Measurements from ENCODE around the gene IGSF23.
"Not testable (repeated sequence)": the region's sequence is repeated elsewhere in the genome, so short reads cannot be mapped to it uniquely, and the experiment has no call there.

Gene IGSF23

DNA sequence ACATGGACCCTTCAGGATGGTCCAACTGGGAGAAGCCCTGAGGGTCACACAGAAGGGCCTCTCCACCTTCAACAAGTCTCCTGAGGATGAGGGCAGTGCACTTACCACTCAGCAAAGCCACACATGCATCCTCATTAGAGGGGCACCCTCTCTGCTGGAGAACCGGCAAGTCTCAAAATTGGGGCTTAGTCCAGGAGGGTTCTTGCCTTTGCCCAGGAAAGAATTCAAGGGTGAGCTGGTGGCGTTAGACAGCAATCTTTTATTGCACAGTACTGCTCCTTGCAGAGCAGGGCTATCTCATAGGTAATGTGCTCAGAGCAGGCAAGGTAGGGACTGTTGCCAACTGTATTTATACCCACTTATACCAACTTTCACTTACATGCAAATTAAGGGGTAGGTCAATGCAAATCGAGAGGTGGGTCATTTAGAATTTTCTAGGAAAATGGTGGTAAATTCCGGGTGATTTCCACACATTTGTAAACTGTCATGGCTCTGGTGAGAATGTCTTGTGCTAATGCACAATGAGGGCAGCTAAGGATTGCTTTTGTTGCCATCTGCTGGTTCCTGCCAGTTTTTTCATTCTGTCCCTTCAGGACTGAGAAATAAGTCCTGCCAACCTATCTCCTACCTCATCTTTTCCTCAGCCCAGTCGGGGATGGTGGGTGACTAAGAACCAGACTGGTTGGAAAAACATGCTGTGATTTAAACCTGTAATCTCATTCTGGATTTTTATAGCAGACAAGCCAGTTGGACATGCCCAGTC, 27.8 kb upstream of the IGSF23 start:
- in situ Hi-C loops (cut with HindIII; ENCODE audit: low sequenced_read_pairs) = no loop called here

DNA sequence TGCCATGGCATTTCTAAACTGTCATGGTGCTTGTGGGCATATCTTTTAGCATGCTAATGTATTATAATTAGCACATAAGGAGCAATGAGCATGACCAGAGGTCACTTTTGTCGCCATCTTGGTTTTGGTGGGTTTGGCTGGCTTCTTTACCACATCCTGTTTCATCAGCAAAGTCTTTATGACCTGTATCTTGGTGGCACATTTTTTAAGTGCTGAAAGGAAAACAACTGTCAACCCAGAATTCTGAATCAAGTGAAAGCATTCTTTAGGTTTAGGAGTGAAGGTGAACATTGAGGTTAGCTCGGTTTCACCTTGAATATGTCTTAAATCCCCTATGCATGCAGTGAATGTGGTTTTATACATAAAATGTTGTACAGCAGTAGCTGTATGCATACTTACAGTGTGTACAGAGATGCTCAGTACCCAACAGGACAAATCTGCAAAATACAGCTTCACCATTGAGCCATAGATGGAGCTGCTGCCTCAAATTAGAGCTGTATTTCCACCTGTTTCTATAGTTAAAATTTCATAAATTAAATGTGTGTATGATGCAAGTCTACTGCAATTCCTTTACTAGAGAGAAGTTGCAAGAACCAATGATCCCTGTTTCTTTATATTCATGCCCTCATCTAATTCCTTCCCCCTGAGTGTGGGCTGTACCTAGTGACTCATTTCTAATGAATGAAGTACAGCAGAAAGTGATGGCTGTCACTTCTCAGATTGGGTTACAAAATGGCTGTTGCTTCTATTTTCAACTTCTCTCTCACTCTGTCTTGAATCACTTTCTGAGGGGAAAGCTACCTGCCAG, 25.2 kb upstream of the IGSF23 start:
- in situ Hi-C loops (cut with HindIII; ENCODE audit: low sequenced_read_pairs) = no loop called here

DNA sequence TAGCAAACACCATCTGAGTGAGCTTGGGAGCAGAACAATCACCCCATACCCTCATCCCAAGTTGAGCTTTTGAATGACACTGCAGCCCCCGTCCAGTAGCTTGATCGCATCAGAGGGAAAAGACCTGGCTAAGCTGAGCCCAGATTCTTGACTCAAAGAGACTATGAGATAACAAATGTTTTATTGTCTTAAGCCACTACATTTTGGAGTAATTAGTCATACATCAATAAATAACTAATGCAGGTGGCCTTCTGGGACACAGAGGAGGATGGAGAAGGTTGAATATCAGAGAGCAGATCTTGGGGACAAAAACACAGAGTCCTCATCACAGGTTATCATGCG, 24.6 kb upstream of the IGSF23 start:
- in situ Hi-C loops (cut with HindIII; ENCODE audit: low sequenced_read_pairs) = no loop called here

DNA sequence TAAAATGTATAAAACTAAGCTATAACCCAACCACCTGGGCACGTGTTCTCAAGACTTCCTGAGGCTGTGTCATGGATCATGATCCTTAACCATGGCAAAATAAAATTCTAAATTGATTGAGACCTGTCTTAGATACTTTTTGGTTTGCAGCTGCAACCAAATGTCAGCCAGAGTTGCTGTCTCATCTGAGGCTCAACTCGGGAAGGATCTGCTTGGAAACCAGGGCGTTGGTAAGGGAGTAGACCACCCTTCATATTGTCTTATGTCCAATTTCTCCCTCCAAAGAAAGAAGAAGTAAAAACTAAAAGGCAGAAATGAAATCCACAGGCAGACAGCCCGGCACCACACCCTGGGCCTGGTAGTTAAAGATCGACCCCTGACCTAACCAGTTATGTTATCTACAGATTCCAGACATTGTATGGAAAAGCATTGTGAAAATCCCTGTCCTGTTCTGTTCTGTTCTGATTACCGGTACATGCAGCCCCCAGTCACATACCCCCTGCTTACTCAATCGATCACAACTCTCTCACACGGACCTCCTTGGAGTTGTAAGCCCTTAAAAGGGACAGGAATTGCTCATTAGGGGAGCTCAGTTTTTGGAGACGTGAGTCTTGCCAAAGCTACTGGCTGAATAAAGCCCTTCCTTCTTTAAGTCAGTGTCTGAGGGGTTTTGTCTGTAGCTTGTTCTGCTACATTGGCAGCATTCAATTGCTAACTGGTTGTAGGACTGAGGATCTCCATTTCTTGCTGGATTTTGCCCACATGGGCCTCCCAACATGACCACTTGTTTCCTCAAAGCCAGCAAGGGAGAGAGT, 22.9 kb upstream of the IGSF23 start:
- in situ Hi-C loops (cut with HindIII; ENCODE audit: low sequenced_read_pairs) = no loop called here

DNA sequence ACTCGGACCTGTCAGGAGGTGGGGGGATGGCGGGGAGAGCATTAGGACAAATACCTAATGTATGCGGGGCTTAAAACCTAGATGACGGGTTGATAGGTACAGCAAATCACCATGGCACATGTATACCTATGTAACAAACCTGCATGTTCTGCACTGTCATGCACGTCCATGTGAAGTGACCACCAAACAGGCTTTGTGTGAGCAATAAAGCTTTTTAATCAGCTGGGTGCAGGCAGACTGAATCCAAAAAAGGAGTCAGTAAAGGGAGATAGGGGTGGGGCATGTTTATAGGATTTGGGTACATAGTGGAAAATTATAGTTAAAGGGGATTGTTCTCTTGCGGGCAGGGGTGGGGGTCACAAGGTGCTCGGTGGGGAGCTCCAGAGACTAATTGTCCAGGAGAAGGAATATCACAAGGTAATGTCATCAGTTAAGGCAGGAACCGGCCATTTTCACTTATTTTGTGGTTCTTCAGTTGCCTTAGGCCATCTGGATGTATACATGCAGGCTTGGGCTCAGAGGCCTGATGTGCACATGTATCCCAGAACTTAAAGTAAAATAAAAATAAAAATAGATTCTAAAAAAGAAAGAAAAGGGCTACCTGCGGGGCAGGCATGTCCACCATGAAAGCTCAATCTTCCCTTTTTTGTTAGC, 21.9 kb upstream of the IGSF23 start:
- in situ Hi-C loops (cut with HindIII; ENCODE audit: low sequenced_read_pairs) = not testable (repeated sequence)

DNA sequence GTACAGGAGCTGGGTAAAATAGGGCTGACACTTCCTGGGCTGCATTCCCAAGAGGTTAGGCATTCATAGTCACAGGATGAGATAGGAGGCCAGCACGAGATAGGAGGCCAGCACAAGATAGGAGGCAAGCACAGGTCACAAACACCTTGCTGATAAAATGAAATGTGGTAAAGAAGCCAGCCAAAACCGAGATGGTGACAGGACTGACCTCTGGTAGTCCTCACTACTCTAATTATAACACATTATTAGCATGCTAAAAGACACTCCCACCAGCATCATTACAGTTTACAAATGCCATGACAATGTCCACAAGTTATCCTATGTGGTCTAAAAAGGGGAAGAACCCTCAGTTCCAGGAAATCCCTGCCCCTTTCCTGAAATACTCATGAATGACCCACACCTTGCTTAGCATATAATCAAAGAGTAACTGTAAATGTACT, 20.9 kb upstream of the IGSF23 start:
- in situ Hi-C loops (cut with HindIII; ENCODE audit: low sequenced_read_pairs) = no loop called here

DNA sequence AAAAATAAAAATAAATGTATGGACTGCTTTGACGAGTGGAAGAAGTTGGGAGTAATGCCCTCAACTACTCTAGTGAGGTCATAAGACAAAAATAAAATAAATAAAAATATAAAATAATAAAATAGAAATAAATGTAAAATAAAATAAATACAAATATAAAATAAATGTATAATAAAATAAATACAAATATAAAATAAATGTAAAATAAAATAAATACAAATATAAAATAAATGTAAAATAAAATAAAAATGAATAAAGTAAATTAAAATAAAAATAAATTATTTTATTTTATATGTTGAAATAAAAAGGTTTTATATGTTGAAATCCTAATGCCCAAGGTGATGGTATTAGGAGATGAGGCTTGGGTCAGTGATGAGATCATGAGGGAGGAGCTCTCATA, 20.1 kb upstream of the IGSF23 start:
- in situ Hi-C loops (cut with HindIII; ENCODE audit: low sequenced_read_pairs) = no loop called here

DNA sequence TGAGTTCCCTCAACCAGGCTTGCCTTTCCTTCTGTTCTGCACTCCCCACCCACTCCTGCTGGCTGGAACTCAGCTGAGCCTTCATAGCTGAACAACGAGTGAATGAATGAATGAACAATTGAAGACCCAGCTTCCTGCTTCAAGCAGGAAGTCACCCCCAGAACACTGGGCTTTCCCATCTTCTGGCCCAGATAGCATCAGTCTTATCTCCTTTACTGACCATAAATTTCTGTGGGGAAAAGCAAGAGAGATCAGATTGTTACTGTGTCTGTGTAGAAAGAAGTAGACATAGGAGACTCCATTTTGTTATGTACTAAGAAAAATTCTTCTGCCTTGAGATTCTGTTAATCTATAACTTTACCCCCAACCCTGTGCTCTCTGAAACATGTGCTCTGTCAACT, 19.5 kb upstream of the IGSF23 start:
- in situ Hi-C loops (cut with HindIII; ENCODE audit: low sequenced_read_pairs) = not testable (repeated sequence)

DNA sequence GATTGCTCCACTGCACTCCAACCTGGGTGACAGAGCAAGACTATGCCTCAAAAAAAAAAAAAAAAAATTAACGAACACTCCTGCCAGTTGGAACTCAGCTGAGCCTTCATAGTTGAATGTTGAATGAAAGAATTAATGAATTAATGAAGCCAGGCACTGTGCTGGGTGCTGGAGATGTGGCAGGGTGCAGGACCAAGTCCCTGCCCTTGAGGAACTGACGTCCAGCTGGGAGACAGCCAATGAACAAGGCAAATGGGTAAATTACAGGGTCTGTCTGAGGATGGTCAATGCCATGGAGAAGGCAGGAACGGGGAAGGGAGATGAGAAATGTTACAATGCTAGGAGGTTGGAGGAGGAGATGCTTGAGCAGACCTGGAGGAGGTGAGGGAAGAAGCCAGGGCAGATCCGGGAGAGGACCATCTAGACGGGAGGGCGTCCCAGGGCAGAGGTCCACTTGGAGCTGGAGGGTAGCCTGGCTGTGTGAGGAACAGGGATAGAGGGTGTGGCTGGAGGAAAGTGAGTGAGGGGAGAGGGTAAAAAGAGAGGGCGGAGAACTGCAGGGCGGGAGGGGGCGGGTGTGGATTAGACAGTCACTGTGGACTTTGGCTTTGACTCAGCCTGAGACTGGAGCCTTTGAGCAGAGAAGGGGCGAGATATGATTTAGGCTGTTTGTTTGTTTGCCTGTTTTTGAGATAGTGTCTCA, 16.8 kb upstream of the IGSF23 start:
- in situ Hi-C loops (cut with HindIII; ENCODE audit: low sequenced_read_pairs) = no loop called here

DNA sequence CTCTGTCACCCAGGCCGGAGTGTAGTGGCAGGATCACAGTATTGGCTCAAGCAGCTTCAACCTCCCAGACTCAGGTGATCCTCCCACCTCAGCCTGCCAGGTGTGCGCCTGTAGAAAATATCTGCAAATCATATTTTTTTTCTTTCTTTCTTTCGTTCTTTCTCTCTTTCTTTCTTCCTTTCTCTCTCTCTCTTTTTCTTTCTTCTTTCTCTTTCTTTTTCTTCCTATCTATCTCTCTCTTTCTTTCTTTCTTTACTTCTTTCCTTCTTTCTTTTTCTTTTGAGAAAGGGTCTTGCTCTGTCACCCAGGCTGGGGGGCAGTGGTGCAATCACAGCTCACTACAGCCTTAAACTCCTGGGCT, 16.3 kb upstream of the IGSF23 start:
- in situ Hi-C loops (cut with HindIII; ENCODE audit: low sequenced_read_pairs) = no loop called here

DNA sequence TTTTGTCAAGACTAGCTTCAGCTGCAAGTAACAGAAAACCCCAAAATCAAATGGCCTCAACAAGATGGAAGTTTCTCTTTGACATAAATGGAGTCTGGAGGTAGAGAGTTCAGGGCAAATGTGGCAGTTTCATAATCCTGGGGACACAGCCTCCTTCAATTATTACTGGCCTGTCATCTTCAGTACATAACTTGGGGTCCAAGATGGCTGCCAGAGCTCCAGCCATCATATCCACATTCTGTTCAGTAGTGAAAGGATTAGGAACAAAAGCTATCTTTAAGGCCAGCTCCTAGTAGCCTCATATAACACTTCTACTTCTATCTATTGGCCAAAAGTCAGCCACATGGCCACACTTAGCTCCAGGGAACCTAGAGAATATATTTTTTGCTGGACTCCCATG, 15.0 kb upstream of the IGSF23 start:
- in situ Hi-C loops (cut with HindIII; ENCODE audit: low sequenced_read_pairs) = no loop called here

DNA sequence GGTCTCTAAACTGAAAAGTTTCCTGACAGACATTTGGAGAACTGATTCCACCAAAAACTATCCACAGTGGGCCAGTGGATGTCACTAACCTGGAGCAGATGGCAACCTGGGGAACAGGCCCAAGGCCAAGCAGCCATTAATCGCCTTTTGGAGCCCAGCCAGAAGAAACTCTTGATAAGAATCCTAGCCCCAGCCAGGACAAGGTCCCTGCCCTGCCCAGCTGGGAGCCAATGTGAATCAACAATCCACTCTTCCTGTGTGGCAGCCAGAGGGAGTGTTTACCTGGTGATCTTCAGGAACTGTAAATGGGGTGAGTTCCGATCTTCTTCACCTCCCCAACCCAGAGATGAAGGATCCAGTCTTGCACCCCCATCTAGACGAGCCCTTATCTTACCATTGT, 14.5 kb upstream of the IGSF23 start:
- in situ Hi-C loops (cut with HindIII; ENCODE audit: low sequenced_read_pairs) = no loop called here

DNA sequence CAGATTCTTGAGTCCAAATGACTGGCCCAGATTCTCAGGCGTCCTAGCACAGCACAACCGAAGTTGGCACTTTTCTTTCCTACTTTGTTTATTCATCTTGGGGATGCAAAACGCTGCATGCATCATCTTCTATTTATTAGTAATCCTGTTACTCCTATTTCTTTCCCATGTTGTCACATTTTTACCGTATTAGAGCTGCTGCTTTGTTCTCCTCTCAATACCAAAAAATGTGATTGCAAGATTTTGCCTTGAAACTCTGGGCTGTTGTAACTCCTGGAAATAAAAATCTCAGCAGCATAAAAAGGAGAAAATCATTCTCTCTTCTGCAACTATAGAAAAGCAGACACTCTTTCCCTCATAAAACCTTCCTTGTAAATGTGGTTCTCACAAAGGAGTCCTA, 12.9 kb upstream of the IGSF23 start:
- in situ Hi-C loops (cut with HindIII; ENCODE audit: low sequenced_read_pairs) = no loop called here

DNA sequence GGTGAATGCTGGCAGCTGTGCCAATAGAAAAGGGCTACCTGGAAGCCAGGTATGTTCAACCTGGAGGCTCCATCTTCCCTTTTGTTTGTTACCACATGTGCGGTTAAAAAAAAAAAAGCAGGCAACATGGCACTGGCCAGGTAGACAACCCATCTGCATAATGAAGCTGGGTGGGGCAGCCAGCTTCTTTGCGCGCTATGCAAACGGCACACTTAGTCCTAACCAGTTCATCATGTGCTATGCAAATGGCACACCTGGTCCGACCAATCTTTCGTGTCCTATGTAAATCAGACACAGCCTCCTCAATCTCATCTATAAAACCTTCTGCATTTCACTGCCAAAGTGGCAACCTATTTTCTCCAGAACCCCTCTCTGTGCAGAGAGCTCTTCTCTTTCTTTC, 11.3 kb upstream of the IGSF23 start:
- in situ Hi-C loops (cut with HindIII; ENCODE audit: low sequenced_read_pairs) = no loop called here

DNA sequence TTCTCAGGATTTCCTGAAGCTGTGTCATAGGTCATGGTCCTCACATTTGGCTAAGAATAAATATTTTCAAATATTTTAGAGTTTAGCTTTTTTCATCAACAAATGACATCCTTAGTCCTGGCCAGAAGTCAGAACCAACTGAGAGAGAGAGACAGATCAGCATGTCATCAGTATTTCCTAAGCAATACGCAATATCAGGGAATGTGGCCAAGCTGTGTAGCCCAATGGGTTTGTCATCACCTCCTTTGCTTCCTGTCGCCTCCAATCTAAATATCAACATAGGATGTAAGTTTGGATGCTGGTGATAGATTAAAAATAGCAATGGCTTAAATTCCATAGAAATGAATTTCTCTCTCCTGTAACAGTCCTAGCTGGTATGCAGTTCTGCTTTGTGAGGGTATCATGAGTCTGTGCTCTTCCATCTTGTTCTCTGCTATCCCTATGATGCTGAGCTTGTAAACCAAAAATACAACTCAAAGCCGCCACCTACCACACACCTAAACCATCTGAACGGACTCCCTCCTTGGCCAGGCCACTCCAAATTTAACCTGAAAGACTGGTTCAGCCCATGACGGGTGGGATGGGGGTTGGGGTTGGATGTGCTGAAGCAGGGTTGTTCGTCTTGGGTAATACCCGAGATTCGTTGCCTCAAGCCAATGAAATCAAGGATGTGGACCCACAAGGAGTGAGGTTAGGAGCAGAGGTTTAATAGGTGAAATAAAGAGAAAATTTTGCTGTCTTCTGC, 10.0 kb upstream of the IGSF23 start:
- in situ Hi-C loops (cut with HindIII; ENCODE audit: low sequenced_read_pairs) = no loop called here

DNA sequence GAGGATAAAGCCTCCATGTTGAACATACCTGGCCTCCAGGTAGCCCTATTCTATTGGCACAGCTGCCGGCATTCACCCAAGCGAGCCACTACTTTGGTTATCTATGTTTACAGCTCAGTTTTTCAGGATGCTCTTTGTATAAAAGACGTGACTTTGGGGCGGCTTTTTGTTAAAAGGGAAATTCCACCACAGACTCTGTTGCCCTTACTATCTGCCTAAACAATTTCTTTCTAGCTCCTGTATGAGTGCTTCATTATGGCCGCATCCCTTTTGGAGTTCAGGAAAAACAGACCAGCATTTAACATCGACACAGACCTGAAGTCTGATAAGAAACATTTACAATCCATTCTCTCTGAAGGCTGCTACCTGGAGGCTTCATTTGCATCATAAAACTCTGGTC, 9.1 kb upstream of the IGSF23 start:
- in situ Hi-C loops (cut with HindIII; ENCODE audit: low sequenced_read_pairs) = no loop called here

DNA sequence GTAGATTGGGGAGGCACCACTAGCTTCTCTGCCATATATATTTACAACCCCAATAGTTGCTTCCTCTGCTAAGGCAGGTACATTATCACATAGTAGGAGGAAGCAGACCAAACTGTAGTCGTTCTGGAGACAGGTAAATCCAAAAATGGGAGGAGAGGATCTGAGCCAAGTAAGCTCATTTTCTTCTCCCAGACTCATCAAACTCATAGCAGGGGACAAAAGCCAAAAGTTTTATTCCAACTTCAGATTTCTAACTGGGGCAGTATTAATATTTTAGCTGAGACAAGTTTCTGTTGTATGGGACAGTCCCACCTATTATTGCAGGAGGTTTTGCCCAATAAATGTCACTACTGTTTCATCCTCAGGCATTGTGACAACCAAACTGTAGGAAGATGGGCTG, 7.8 kb upstream of the IGSF23 start:
- in situ Hi-C loops (cut with HindIII; ENCODE audit: low sequenced_read_pairs) = no loop called here

DNA sequence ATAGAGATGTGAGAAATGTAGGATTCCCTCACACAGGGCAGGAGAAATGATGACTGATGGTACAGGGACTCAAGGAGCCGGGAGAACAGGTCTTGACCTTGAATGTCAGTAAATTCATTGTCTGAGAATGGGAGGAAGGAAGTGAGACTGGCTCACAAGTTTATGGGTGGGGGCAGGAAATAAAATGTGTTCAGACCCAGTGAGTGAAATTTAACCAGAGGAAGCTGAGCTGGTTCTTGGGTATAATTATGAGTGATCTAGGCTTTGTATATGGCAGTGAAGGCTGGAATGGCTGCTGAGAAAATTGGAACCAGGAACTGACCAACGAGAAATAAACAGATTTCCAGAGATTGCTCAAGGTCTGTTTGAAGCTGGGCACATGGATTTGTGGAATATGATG, 6.3 kb upstream of the IGSF23 start:
- in situ Hi-C loops (cut with HindIII; ENCODE audit: low sequenced_read_pairs) = no loop called here

DNA sequence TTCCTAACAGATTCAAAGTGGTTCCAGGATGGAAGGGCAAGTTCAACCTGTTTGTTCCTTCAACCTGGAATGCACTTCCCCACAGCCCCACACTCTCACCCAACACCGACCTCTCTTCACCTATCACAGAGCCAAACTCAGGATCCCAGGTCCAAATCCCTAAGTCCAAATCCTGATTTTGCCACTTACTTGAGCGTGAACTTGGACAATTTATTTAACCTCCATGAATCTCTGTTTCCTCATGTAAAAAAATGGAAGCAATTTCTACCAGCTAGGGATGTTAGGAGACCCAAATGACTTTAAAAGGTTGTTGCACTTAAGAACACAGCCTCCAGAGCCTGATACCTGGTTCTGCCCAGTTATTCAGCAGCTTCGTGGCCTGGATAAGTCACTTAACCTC, 5.4 kb upstream of the IGSF23 start:
- in situ Hi-C loops (cut with HindIII; ENCODE audit: low sequenced_read_pairs) = no loop called here

DNA sequence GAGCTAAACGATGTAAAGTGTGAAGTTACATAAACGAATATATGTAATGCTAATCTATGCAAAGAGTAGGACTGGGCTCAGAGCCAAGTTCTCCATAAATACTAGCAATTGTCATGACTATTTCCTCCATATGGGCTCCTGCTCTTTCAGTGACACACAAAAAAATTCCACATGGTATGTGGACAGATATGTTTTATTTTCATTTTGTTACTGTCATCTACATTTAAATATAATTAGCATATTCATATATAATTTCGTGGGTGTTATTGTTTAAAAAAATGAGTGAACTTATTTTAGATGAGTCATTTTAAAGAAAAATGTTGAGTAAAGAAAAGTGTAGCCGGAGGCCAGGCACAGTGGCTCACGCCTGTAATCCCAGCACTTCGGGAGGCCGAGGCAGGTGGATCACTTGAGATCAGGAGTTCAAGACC, 5.0 kb upstream of the IGSF23 start:
- in situ Hi-C loops (cut with HindIII; ENCODE audit: low sequenced_read_pairs) = no loop called here
